HPDE6-E6E7 (cell line): Measurements from ENCODE around the gene TMSB15B.
"Not testable (repeated sequence)": the region's sequence is repeated elsewhere in the genome, so short reads cannot be mapped to it uniquely, and the experiment has no call there.

Experiments used
- DNase-seq: peaks from one replicate; pipeline ENCODE4 v3.0.0; 2011; ENCODE audit warnings: missing footprints; ENCODE audit errors: extremely low spot score

The TMSB15B gene

GRCh38 chrX:103962411-103963278, at the start of gene TMSB15B:
Gene TMSB15B, plus strand, starts transcription at chrX:103962627.
- DNase-seq, result not testable (repeated sequence)

- no peak for DNase-seq
These were observed 48.9 kb upstream of the TMSB15B start for GRCh38 chrX:103913356-103914020.

GRCh38 chrX:103918050-103918449, 44.4 kb upstream of the TMSB15B start:
- DNase-seq, result peak; percentile 25

GRCh38 chrX:103918571-103919269, 43.7 kb upstream of the TMSB15B start:
- DNase-seq, result peak; percentile 7

DNA sequence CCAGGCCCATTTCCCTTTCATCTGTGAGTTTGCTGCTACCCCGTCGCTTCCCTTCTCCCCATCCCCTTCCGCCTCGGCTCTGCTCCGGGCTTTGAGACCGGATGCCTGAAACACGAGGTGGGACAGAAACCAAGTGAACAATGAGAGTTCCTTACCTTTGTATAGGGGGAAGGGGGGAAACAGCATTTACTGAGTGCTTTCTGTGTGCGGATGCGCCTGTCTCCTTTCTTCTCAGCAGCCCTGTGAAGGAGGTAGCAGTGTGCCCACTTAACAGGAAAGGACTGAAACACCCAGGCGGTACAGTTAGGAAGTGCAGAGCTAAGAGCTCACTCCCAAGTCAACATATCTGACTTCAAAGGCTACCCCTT, 43.2 kb upstream of the TMSB15B start:
- peak; percentile 13 for DNase-seq

DNA sequence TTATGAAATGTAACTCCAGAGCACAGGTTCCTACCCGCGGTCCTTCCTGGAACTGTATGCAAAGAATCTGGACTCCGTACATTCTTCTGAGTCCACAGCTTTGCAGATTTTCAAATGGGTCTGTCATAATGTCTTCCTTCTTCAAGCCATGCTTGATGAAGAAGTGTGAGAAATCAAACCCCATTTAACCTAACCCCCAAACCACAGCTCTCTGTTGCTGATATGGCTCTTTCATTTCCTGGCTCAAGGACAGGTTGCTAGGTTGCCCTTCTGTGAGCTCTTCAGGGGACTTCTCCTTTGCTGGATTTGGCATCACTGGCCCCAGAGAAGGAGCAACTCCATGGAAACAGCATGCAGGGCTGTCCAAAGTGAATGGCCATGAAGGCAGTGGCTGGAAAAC, 41.9 kb upstream of the TMSB15B start:
- DNase-seq, result not testable (repeated sequence)

DNA sequence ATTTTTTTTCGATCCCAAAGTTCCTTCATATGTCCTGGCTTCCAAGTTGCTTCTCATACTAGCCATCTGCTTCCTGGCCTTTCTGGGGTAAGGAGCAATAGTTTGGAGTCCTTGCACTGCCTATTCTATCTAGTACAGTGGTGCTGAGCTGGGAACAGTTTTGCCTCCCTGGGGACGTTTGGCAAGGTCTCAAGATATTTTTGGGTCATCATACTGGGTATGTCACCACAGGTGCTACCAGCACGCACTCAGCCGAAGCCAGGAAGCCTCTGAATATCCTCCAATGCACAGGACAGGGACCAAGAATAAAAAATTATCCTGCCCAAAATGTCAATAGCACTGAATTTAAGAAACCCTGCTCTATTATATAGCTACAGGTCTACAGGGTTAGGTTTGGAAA, 35.4 kb upstream of the TMSB15B start:
- no peak for DNase-seq

DNA sequence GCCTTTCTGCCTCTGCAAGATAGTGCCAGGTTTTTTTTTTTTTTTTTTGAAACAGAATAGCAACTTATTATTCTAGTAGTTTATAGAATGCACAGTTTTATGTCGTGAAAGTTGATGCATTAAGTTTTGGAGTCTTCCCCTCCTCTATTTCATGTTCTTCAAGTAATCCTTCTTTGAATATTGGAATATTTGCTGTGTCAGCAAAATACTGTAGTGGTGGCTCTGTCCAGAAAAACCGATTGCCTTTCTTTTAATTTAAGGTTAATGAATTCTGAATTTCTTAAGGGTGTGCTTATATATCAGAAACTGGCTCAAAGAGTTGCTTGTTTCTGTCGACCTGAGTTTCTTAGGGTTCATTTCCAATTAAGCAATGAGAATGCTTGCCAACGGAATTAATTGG, 34.8 kb upstream of the TMSB15B start:
- no peak for DNase-seq

DNA sequence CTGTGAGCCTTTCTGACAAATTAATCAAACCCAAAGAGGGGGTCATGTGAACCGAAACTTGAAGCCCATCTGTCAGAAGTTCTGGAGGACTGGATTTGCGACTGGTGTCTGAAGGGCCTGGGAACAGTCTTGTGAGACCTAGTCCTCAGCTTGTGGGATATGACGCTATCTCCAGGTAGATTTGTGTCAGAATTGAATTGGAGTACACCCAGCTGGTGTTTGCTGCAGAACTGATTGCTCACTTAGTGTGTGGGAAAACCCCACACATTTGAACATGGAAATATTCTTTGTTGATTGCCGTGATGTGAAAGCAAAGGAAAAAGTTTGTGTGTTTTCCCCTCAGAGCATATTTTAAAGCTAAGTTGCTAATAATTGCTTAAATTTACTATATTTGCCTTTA, 30.3 kb upstream of the TMSB15B start:
- no peak for DNase-seq

- not testable (repeated sequence) for DNase-seq
These were observed 22.2 kb upstream of the TMSB15B start for GRCh38 chrX:103940257-103940656.

GRCh38 chrX:103941201-103941975, 21.0 kb upstream of the TMSB15B start:
- peak; percentile 9 for DNase-seq

- DNase-seq, result no peak
These were observed 12.9 kb upstream of the TMSB15B start for GRCh38 chrX:103949506-103949905.

GRCh38 chrX:103953353-103953752, 9.1 kb upstream of the TMSB15B start:
- no peak for DNase-seq

DNA sequence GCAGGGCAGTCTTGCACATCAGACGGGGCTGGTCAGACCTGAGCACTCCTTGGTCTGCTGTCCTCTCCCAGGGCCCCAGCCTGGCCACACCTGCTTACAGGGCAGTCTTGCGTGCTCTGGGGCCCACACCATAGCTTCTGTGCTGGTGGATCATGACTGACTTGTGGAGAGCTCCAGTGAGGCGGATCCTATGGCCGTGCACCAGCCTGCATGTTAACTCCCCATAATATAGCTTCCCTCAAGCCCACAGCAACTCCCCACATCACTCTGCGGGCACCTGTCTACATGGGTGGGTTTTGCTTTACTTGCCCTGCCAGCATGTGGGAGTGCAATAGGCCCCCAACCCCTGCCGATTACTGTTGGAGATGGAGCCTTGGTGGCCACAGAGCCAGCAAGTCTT, 8.2 kb upstream of the TMSB15B start:
- no peak for DNase-seq

GRCh38 chrX:103960599-103960998, 1.8 kb upstream of the TMSB15B start:
- not testable (repeated sequence) for DNase-seq

- not testable (repeated sequence) for DNase-seq
These were observed 21.1 kb downstream of the TMSB15B start for GRCh38 chrX:103983508-103983907.

- no peak for DNase-seq
These were observed 36.8 kb downstream of the TMSB15B start for GRCh38 chrX:103999234-103999633.

GRCh38 chrX:104008831-104009230, 46.4 kb downstream of the TMSB15B start:
- no peak for DNase-seq

- no peak for DNase-seq
These were observed 50.7 kb downstream of the TMSB15B start for GRCh38 chrX:104013158-104013557.

DNA sequence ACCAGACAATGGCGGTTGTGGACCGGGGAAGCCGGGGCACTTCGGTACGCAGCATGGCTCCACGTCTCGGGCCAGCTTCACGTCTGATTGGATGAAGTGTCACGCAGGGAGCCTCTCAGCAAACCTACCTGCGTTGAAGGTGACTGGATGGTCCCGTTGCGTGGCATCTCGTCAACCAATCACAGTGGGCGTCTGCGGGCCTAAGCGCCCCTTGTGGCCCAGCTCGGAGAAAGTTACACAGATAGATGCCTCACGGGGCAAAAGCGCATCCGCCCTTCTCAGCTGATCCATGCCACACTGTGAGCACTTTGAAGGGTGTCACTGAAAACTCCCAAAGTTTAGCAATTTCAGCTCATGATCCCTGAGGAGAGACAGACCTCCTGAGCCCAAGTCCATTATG, 51.2 kb downstream of the TMSB15B start, which contains the start of gene H2BW1:
TSS of gene H2BW1 (minus strand) at position 103 of the 400 bp plus-strand sequence. CDS start 132 bp downstream, outside the sequence.
- no peak for DNase-seq

DNA sequence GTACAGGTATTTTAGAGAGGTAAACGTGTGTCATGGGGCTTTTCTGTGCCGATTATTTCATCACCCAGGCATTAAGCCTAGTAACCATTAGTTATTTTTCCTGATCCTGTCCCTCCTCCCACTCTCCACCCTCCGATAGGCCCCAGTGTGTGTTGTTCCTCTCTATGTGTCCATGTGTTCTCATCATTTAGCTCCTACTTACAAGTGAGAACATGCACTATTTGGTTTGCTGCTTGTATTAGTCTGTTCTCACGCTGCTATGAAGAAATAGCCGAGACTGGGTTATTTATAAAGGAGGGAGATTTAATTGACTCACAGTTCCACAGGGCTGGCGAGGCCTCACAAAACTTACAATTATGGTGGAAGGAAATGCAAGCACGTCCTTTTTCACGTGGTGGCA, 53.1 kb downstream of the TMSB15B start:
- DNase-seq, result not testable (repeated sequence)
